ENCODE data around the gene VAMP7. TPM values are rescaled to one million over a fixed set of nuclear protein-coding genes. Genes with fewer than 3 reads are reported as not detected.

Gene VAMP7
- polyA plus RNA-seq, 1 donor (not counting 4 experiments of a cell fraction or from before 2014, with no cell fraction given), result 41.5 TPM

- Histone ChIP-seq H3K79me2 (ENCODE audit: control insufficient read depth, insufficient read depth, low read length) (no peaks in the 10 kb centered on the region), H3K9me3 (ENCODE audit: control insufficient read depth, low read depth, low read length) (peaks cover 2% of the 10 kb centered on the region), H3K9ac (ENCODE audit: control insufficient read depth, extremely low read depth, insufficient read depth, low read length) (no peak overlapping the region), H3K9me1 (ENCODE audit: control insufficient read depth, extremely low read depth, insufficient read depth, low read length) (no peaks in the 10 kb centered on the region), H3K27me3 (ENCODE audit: control insufficient read depth, extremely low read depth, insufficient read depth, low read length) (no peaks in the 10 kb centered on the region), H3K27ac (ENCODE audit: control insufficient read depth, insufficient read depth, low read length) (no peak overlapping the region), H3K4me2 (ENCODE audit: control insufficient read depth, extremely low read depth, insufficient read depth, low read depth, low read length) (no peak overlapping the region), H2AFZ (ENCODE audit: control insufficient read depth, low read length) (no peak overlapping the region), H3K4me3 (ENCODE audit: control insufficient read depth in 2 of 3, extremely low read depth in 1 of 3, insufficient read depth in 2 of 3, low read depth in 1 of 3, low read length in 3 of 3) (no peak overlapping the region), H3K4me1 (ENCODE audit: control insufficient read depth, extremely low read depth, insufficient read depth, low read length) (no peaks in the 10 kb centered on the region), H4K20me1 (ENCODE audit: control insufficient read depth, extremely low read depth, insufficient read depth, low read length) (no peaks in the 10 kb centered on the region), H3K36me3 (ENCODE audit: control insufficient read depth in 2 of 2, extremely low read depth in 1 of 2, insufficient read depth in 2 of 2, low read length in 2 of 2) (no peaks in the 10 kb centered on the region)
- dilution Hi-C loops (cut with MboI; ENCODE audit: extremely low pct_ligation_motif_present, low sequenced_read_pairs), result no loop called here
- DNase-seq (ENCODE audit: low read depth, low spot score) (no peak), FAIRE-seq (no peak)
- TF ChIP-seq EZH2 (IDR thresholded peaks at IDR 0.05; ENCODE audit: low read length), result no peak
Measured at GRCh38 chrX:155865193-155865592, 16.0 kb upstream of the VAMP7 start.

GRCh38 chrX:155867821-155868220 lies 13.3 kb upstream of the VAMP7 start:
- no peaks in the 10 kb centered on the region for H4K20me1 ChIP-seq (ENCODE audit: control insufficient read depth, extremely low read depth, insufficient read depth, low read length)
- no peak overlapping the region for H3K4me3 ChIP-seq (ENCODE audit: control insufficient read depth in 2 of 3, extremely low read depth in 1 of 3, insufficient read depth in 2 of 3, low read depth in 1 of 3, low read length in 3 of 3)
- H3K9me3 ChIP-seq (ENCODE audit: control insufficient read depth, low read depth, low read length), result peaks cover 2% of the 10 kb centered on the region
- no peaks in the 10 kb centered on the region for H3K9me1 ChIP-seq (ENCODE audit: control insufficient read depth, extremely low read depth, insufficient read depth, low read length)
- no peaks in the 10 kb centered on the region for H3K36me3 ChIP-seq (ENCODE audit: control insufficient read depth in 2 of 2, extremely low read depth in 1 of 2, insufficient read depth in 2 of 2, low read length in 2 of 2)
- TF ChIP-seq EZH2 (IDR thresholded peaks at IDR 0.05; ENCODE audit: low read length) (no peak), CTCF (optimal IDR thresholded peaks at IDR 0.05 in 1 of 3, IDR thresholded peaks at IDR 0.05 in 1 of 3, conservative IDR thresholded peaks at IDR 0.05 in 1 of 3; ENCODE audit: extremely low read depth in 1 of 3, insufficient read depth in 2 of 3, low read length in 3 of 3) (no peak)
- no peaks in the 10 kb centered on the region for H3K4me1 ChIP-seq (ENCODE audit: control insufficient read depth, extremely low read depth, insufficient read depth, low read length)
- no peak overlapping the region for H3K4me2 ChIP-seq (ENCODE audit: control insufficient read depth, extremely low read depth, insufficient read depth, low read depth, low read length)
- no peaks in the 10 kb centered on the region for H3K27me3 ChIP-seq (ENCODE audit: control insufficient read depth, extremely low read depth, insufficient read depth, low read length)
- no peaks in the 10 kb centered on the region for H3K79me2 ChIP-seq (ENCODE audit: control insufficient read depth, insufficient read depth, low read length)
- dilution Hi-C loops (cut with MboI; ENCODE audit: extremely low pct_ligation_motif_present, low sequenced_read_pairs), result no loop called here
- no peak for DNase-seq (ENCODE audit: low read depth, low spot score)
- H2AFZ ChIP-seq (ENCODE audit: control insufficient read depth, low read length), result no peak overlapping the region
- H3K27ac ChIP-seq (ENCODE audit: control insufficient read depth, insufficient read depth, low read length), result no peak overlapping the region
- FAIRE-seq, result no peak
- no peak overlapping the region for H3K9ac ChIP-seq (ENCODE audit: control insufficient read depth, extremely low read depth, insufficient read depth, low read length)

DNA sequence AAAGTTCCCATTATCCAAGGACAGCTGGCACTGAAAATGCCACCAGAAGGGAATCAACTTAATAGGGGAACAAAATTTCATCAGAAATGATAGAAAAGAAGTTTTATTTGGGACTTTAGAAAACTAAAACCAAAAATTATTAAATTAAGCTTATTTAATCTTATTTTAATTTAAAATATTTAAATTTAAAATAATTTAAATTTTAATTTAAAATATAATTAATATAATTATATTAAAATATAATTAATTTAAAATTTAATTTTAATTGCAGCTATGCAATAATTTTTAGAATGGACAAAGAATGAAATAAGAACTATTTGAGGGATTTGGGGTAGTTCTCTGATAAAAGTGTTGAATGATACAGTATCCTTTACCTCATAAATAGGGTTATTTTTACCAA lies 10.2 kb upstream of the VAMP7 start:
- no peak overlapping the region for H3K27ac ChIP-seq (ENCODE audit: control insufficient read depth, insufficient read depth, low read length)
- H3K9me1 ChIP-seq (ENCODE audit: control insufficient read depth, extremely low read depth, insufficient read depth, low read length), result no peaks in the 10 kb centered on the region
- H3K36me3 ChIP-seq (ENCODE audit: control insufficient read depth in 2 of 2, extremely low read depth in 1 of 2, insufficient read depth in 2 of 2, low read length in 2 of 2), result no peaks in the 10 kb centered on the region
- no peaks in the 10 kb centered on the region for H3K4me1 ChIP-seq (ENCODE audit: control insufficient read depth, extremely low read depth, insufficient read depth, low read length)
- no peak overlapping the region for H3K4me2 ChIP-seq (ENCODE audit: control insufficient read depth, extremely low read depth, insufficient read depth, low read depth, low read length)
- H3K9me3 ChIP-seq (ENCODE audit: control insufficient read depth, low read depth, low read length), result peaks cover 2% of the 10 kb centered on the region
- no peak for FAIRE-seq
- TF ChIP-seq CTCF (optimal IDR thresholded peaks at IDR 0.05 in 1 of 3, IDR thresholded peaks at IDR 0.05 in 1 of 3, conservative IDR thresholded peaks at IDR 0.05 in 1 of 3; ENCODE audit: extremely low read depth in 1 of 3, insufficient read depth in 2 of 3, low read length in 3 of 3) (no peak), EZH2 (IDR thresholded peaks at IDR 0.05; ENCODE audit: low read length) (no peak)
- no peak for DNase-seq (ENCODE audit: low read depth, low spot score)
- no peak overlapping the region for H3K4me3 ChIP-seq (ENCODE audit: control insufficient read depth in 2 of 3, extremely low read depth in 1 of 3, insufficient read depth in 2 of 3, low read depth in 1 of 3, low read length in 3 of 3)
- no peaks in the 10 kb centered on the region for H4K20me1 ChIP-seq (ENCODE audit: control insufficient read depth, extremely low read depth, insufficient read depth, low read length)
- dilution Hi-C loops (cut with MboI; ENCODE audit: extremely low pct_ligation_motif_present, low sequenced_read_pairs), result no loop called here
- H3K27me3 ChIP-seq (ENCODE audit: control insufficient read depth, extremely low read depth, insufficient read depth, low read length), result peaks cover 7% of the 10 kb centered on the region
- H3K9ac ChIP-seq (ENCODE audit: control insufficient read depth, extremely low read depth, insufficient read depth, low read length), result no peak overlapping the region
- H3K79me2 ChIP-seq (ENCODE audit: control insufficient read depth, insufficient read depth, low read length), result no peaks in the 10 kb centered on the region
- no peak overlapping the region for H2AFZ ChIP-seq (ENCODE audit: control insufficient read depth, low read length)

All from keratinocyte (primary cell).